HepG2 (cell line): ENCODE results near the gene GDPD1. TPM values are rescaled to one million over a fixed set of nuclear protein-coding genes. Genes with fewer than 3 reads are reported as not detected.

Experiments
- ATAC-seq: fragments of 200-7000 bp; cut with Tn5 transposase; 3 replicates; pipeline ENCODE4 v1.9.1; 2020; ENCODE audit warnings: mild to moderate bottlenecking, moderate library complexity
- Bru-seq: library from RNA; stranded (reverse); fragments of 400-500 nt; gene quantifications from one replicate; lab custom pipeline; 2021; lab: Mats Ljungman, UMichigan
- BruChase-seq, 2 experiments: library from RNA; stranded (reverse); fragments of 400-500 nt; gene quantifications; one replicate each; lab custom pipeline; 2021; lab: Mats Ljungman, UMichigan
- BruUV-seq: library from RNA; stranded (reverse); fragments of 400-500 nt; replicated peaks from 2 replicates; lab custom pipeline; 2021; lab: Mats Ljungman, UMichigan
- CTCF ChIA-PET: fragments of 300-600 bp; formaldehyde crosslinking; extraction: SDS; loops from one replicate; lab custom pipeline; 2021; ENCODE audit warnings: low total read pairs, inconsistent platforms, low intra/inter-chr PET ratio; lab: Yijun Ruan, JAX
- POLR2A ChIA-PET: fragments of 350-600 bp; sonication (Branson Sonifier 250); formaldehyde crosslinking; loops from one replicate; lab custom pipeline; 2020; ENCODE audit warnings: antibody characterized with exemption, inconsistent platforms; lab: Yijun Ruan, JAX
- DNase-seq: peaks from one replicate; pipeline ENCODE4 v3.0.0-alpha.2; 2015; ENCODE audit warnings: low spot score
- FAIRE-seq: peaks from 3 replicates; lab custom pipeline; 2011; peaks lifted over from hg19 to GRCh38; lab: Jason Lieb, UNC
- H2AFZ ChIP-seq: one replicate; pipeline ENCODE4 v1.6.1; 2011; ENCODE audit warnings: low read length, inconsistent platforms
- H3K27ac ChIP-seq: fragments of 300-600 bp; 3 replicates; pipeline ENCODE4 v1.8.0; 2011; ENCODE audit warnings: mixed run types, mild to moderate bottlenecking, mixed read lengths, low read length, inconsistent platforms; ENCODE audit not compliant: insufficient read depth; ENCODE audit errors: extremely low read length
- H3K27me3 ChIP-seq, 2 experiments: fragments of 200-600 bp in 1 of 2; 2 replicates in 1 of 2; 3 replicates in 1 of 2; pipeline versions ENCODE4 v1.6.0 to v1.8.0; 2011; ENCODE audit warnings: low read length in 2 of 2, mild to moderate bottlenecking in 2 of 2, moderate library complexity in 2 of 2, inconsistent platforms in 1 of 2; ENCODE audit not compliant: insufficient read depth in 2 of 2, control insufficient read depth in 1 of 2
- H3K36me3 ChIP-seq, 2 experiments: fragments of 200-600 bp in 1 of 2; replicated peaks in 1 of 2; 2 replicates in 1 of 2; 3 replicates in 1 of 2; pipeline versions ENCODE4 v1.5.1 to v1.8.0; 2011; ENCODE audit warnings: low read length in 2 of 2, inconsistent platforms in 1 of 2; ENCODE audit not compliant: insufficient read depth in 2 of 2, control insufficient read depth in 1 of 2
- H3K4me1 ChIP-seq: 2 replicates; pipeline ENCODE4 v1.5.1; 2012; ENCODE audit warnings: low read length, inconsistent platforms; ENCODE audit not compliant: insufficient read depth
- H3K4me2 ChIP-seq: 2 replicates; pipeline ENCODE4 v1.6.0; 2011; ENCODE audit warnings: low read depth, low read length, inconsistent platforms
- H3K4me3 ChIP-seq, 3 experiments: fragments of 200-600 bp in 1 of 3; sonication (generic), shearing (Covaris generic) in 1 of 3; replicated peaks in 1 of 3; 2 replicates each; pipeline ENCODE4 v1.5.1; 2011 to 2016; ENCODE audit warnings: low read length in 3 of 3, inconsistent platforms in 2 of 3, low read depth in 2 of 3, mild to moderate bottlenecking in 2 of 3, control low read depth in 1 of 3, mixed read lengths in 1 of 3; ENCODE audit not compliant: insufficient read depth in 1 of 3
- H3K79me2 ChIP-seq: one replicate; pipeline ENCODE4 v1.6.1; 2011; ENCODE audit warnings: low read length, inconsistent platforms; ENCODE audit not compliant: insufficient read depth
- H3K9ac ChIP-seq: 2 replicates; pipeline ENCODE4 v1.6.0; 2011; ENCODE audit warnings: mild to moderate bottlenecking, low read depth, low read length, inconsistent platforms; ENCODE audit not compliant: insufficient read depth
- H3K9me3 ChIP-seq: 2 replicates; pipeline ENCODE4 v1.5.1; 2012; ENCODE audit warnings: mild to moderate bottlenecking, low read length
- H4K20me1 ChIP-seq: 2 replicates; pipeline ENCODE4 v1.6.0; 2011; ENCODE audit warnings: inconsistent platforms, mild to moderate bottlenecking, low read length, moderate library complexity; ENCODE audit not compliant: insufficient read depth
- YY1 ChIP-seq: IDR thresholded peaks from 2 replicates; pipeline ENCODE4 v1.6.1; 2011; ENCODE audit warnings: low read length, low read depth, moderate library complexity, mild to moderate bottlenecking; ENCODE audit not compliant: insufficient read depth, insufficient replicate concordance
- ZBTB38 ChIP-seq: sonication (generic); formaldehyde crosslinking; IDR thresholded peaks from 2 replicates; pipeline ENCODE4 v1.5.1; 2020; ENCODE audit warnings: mild to moderate bottlenecking, missing genetic modification reagents
- ZFP41 ChIP-seq: sonication (generic); formaldehyde crosslinking; IDR thresholded peaks from 2 replicates; pipeline ENCODE4 v1.4.0; 2020; ENCODE audit warnings: mild to moderate bottlenecking, missing genetic modification reagents, borderline replicate concordance
- ZNF224 ChIP-seq: sonication (generic); formaldehyde crosslinking; IDR thresholded peaks from 2 replicates; pipeline ENCODE4 v1.5.0; 2020; ENCODE audit warnings: mild to moderate bottlenecking, missing genetic modification reagents
- ZNF253 ChIP-seq: sonication (generic); formaldehyde crosslinking; IDR thresholded peaks from 2 replicates; pipeline ENCODE4 v1.8.0; 2022; ENCODE audit warnings: mild to moderate bottlenecking, missing genetic modification reagents, borderline replicate concordance
- ZNF317 ChIP-seq: sonication (generic); formaldehyde crosslinking; IDR thresholded peaks from 2 replicates; pipeline ENCODE4 v1.5.0; 2020; ENCODE audit warnings: mild to moderate bottlenecking, missing genetic modification reagents
- WGBS: methylation state at CpG from one replicate; pipeline ENCODE4 v1.1.6; 2017; ENCODE audit warnings: low lambda C conversion rate; 5-methylcytosine and 5-hydroxymethylcytosine counted together
- in situ Hi-C: cut with HindIII; loops from 2 replicates; pipeline ENCODE4 v1.10.0; 2017; ENCODE audit warnings: low pct_unique_long_range_greater_than_20kb; ENCODE audit not compliant: extremely low pct_ligation_motif_present
- intact Hi-C: fragments of 100-400 bp; cut with micrococcal nuclease; formaldehyde crosslinking; loops from one replicate; pipeline ENCODE4 v1.10.0; 2022; ENCODE audit not compliant: unreplicated experiment
- long read RNA-seq, 2 experiments: library from RNA in 1 of 2; library from polyadenylated mRNA in 1 of 2; stranded (forward) in 1 of 2; unstranded in 1 of 2; transcript quantifications; one replicate each; pipeline ENCODE4 v2.0.0, GENCODE V29; 2019 to 2022
- polyA minus RNA-seq, 3 experiments: library from RNA; depleted of rRNA, polyadenylated mRNA; stranded (reverse); fragments of >200 nt; gene quantifications; 2 replicates each; pipeline ENCODE4 v1.2.3, GENCODE V29; 2011; ENCODE audit warnings: low replicate concordance in 1 of 3
- polyA plus RNA-seq, 8 experiments: library from polyadenylated mRNA; depleted of rRNA in 3 of 8; stranded (reverse) in 7 of 8; unstranded in 1 of 8; fragments of >200 nt; fragmentation: Illumina TruSeq in 4 of 8; extraction: Trizol in 4 of 8; gene quantifications; 2 replicates each; pipeline versions ENCODE4 v1.2.1 to v1.2.3, GENCODE V29; 2011 to 2016; ENCODE audit warnings: low read depth in 4 of 8, missing spikeins in 1 of 8, mixed read lengths in 1 of 8; ENCODE audit not compliant: insufficient read depth in 1 of 8
- total RNA-seq, 5 experiments: library from RNA; depleted of rRNA; stranded (reverse); fragments of >200 nt; fragmentation: Illumina TruSeq; extraction: Trizol; gene quantifications; 2 replicates each; pipeline ENCODE4 v1.2.3, GENCODE V29; 2016; ENCODE audit warnings: low read depth in 1 of 5
- TF ChIP-seq, protein P1 (sequence below): sonication (generic); formaldehyde crosslinking; IDR thresholded peaks from 2 replicates; pipeline ENCODE4 v1.8.0; 2022; ENCODE audit warnings: missing genetic modification reagents, mild to moderate bottlenecking, borderline replicate concordance
- TF ChIP-seq, protein P2 (sequence below): sonication (generic); formaldehyde crosslinking; IDR thresholded peaks from 2 replicates; pipeline ENCODE4 v1.4.0; 2020; ENCODE audit warnings: missing genetic modification reagents, borderline replicate concordance
- TF ChIP-seq, protein P3 (sequence below): sonication (generic); formaldehyde crosslinking; IDR thresholded peaks from 2 replicates; pipeline ENCODE4 v1.4.0; 2020; ENCODE audit warnings: mild to moderate bottlenecking, low read depth, missing genetic modification reagents

Gene GDPD1
- 3.8 and 7.7 TPM in 2 replicates for total RNA-seq (2016; rRNA removed; fragmentation: Illumina TruSeq; extraction: Trizol)
- total RNA-seq (2016; cell fraction: cytosol; rRNA removed; fragmentation: Illumina TruSeq; extraction: Trizol; ENCODE audit: low read depth): 2.0 and 2.1 TPM in 2 replicates
- total RNA-seq (2016; cell fraction: insoluble cytoplasmic fraction; rRNA removed; fragmentation: Illumina TruSeq; extraction: Trizol): 3.1 and 6.6 TPM in 2 replicates
- 3.0 and 3.1 TPM in 2 replicates for total RNA-seq (2016; cell fraction: membrane; rRNA removed; fragmentation: Illumina TruSeq; extraction: Trizol)
- 8.1 and 13.9 TPM in 2 replicates for total RNA-seq (2016; cell fraction: nucleus; rRNA removed; fragmentation: Illumina TruSeq; extraction: Trizol)
- 6.0 and 6.1 TPM in 2 replicates for polyA plus RNA-seq (2011; rRNA removed)
- polyA plus RNA-seq (2011; cell fraction: cytosol; rRNA removed): 2.7 and 4.7 TPM in 2 replicates
- 2.1 and 2.7 TPM in 2 replicates for polyA plus RNA-seq (2011; cell fraction: nucleus; rRNA removed)
- polyA plus RNA-seq (2012): 7.6 and 8.2 TPM in 2 replicates
- 0.40 and 0.58 TPM in 2 replicates for polyA plus RNA-seq (2016; cell fraction: cytosol; fragmentation: Illumina TruSeq; extraction: Trizol; ENCODE audit: low read depth)
- 3.5 and 3.8 TPM in 2 replicates for polyA plus RNA-seq (2016; cell fraction: insoluble cytoplasmic fraction; fragmentation: Illumina TruSeq; extraction: Trizol; ENCODE audit: low read depth)
- 1.1 and 1.2 TPM in 2 replicates for polyA plus RNA-seq (2016; cell fraction: membrane; fragmentation: Illumina TruSeq; extraction: Trizol; ENCODE audit: low read depth)
- 10.5 and 11.4 TPM in 2 replicates for polyA plus RNA-seq (2016; cell fraction: nucleus; fragmentation: Illumina TruSeq; extraction: Trizol; ENCODE audit: insufficient read depth, low read depth)
- polyA minus RNA-seq (2011; rRNA and poly(A)+ RNA removed; ENCODE audit: low replicate concordance): 3.8 and 4.2 TPM in 2 replicates
- polyA minus RNA-seq (2011; cell fraction: cytosol; rRNA and poly(A)+ RNA removed): 6.9 and 7.7 TPM in 2 replicates
- 10.9 and 11.2 TPM in 2 replicates for polyA minus RNA-seq (2011; cell fraction: nucleus; rRNA and poly(A)+ RNA removed)
- Bru-seq, nascent RNA: percentile 38 among the genes with signal in this experiment
- percentile 38 among the genes with signal in this experiment for BruChase-seq, experiment 1, labeled RNA remaining after a 6-hour chase
- percentile 34 among the genes with signal in this experiment for BruChase-seq, experiment 2, labeled RNA remaining after a 2-hour chase
- long read RNA-seq, experiment 1, partial matches to known transcripts: 1 of 1 reads
- long read RNA-seq, experiment 1, other reads (novel, unspliced or antisense): 0 of 1 reads
- long read RNA-seq, experiment 2, partial matches to known transcripts: 0 of 13 reads
- long read RNA-seq, experiment 2, other reads (novel, unspliced or antisense): 13 of 13 reads

DNA sequence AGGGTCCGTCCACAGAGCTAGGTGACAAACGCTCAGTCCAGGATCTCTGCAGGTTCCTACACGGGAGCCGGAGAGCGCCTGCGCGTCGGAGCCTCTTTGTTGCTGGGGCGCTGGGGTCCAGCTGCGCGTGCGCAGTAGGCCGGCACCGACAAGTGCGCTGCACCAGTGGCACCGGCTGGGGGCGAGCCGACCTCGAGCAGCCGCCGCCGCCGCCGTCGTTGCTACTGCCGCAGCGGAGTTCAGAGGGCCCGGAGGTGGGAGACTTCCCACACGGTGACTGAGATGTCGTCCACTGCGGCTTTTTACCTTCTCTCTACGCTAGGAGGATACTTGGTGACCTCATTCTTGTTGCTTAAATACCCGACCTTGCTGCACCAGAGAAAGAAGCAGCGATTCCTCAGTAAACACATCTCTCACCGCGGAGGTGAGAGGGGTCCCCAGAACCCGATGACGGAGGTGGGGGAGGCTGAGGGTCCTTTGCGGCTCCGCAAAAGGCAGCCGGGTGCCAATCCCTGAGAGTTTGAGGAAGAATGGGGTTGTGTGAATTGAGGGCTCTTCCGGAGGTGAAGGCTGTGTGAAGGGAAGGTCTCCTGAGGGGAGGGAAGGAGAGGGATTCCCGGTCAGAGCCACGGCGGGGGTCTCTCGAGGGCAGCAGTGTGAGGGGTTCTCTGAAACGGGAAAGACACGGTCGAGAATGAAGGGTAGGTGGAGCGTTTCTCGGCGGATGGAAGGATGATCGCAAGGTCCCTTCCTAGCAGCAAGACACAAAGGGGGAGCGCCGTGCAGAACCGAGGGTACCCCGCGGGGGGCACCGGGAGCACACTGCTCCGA, at the start of gene GDPD1:
GDPD1 (plus strand) TSS at position 184 of the 831 bp plus-strand sequence; CDS start at position 283, 99 bp downstream.
- Histone ChIP-seq H2AFZ (peak within 1 kb of the TSS; percentile 99), H3K4me2 (peak within 1 kb of the TSS; percentile 91), H3K79me2 (no peaks in the 10 kb centered on the region), H3K9me3 (no peaks in the 10 kb centered on the region), H3K9ac (peak within 1 kb of the TSS; percentile 79), H3K27ac (peak within 1 kb of the TSS; percentile 70), H4K20me1 (no peaks in the 10 kb centered on the region), H3K36me3 (no peaks in the 10 kb centered on the region), H3K4me1 (peaks cover 24% of the 10 kb centered on the region), H3K27me3 (peaks cover 0 to 4% of the 10 kb centered on the region in 2 experiments; a peak in 1 of 5 replicates), H3K4me3 (peak within 1 kb of the TSS; percentile 87 to 96 (median 92))
- in situ Hi-C loops (no loop called here), intact Hi-C loops (loop anchor here (1.0 kb wide), 1 partner anchor 65 kb away; the partner anchor contains the start of genes PRR11 and SKA2)
- FAIRE-seq (peak; percentile 34), ATAC-seq (peak; percentile 97), DNase-seq (peak; percentile 94)
- POLR2A ChIA-PET: interaction anchor here (0.7 to 3.6 kb wide), 5 partner anchors 10 to 399 kb away, joined by 3 to 44 read pairs (median 5); partner anchors contain the start of genes CLTC, PRR11, SKA2 and SMG8
- 2% methylated on average over 48 of the region's 60 CpGs for WGBS
- BruUV-seq: no TSS peak
- CTCF ChIA-PET: no interaction called here
- TF ChIP-seq, protein P1, sequence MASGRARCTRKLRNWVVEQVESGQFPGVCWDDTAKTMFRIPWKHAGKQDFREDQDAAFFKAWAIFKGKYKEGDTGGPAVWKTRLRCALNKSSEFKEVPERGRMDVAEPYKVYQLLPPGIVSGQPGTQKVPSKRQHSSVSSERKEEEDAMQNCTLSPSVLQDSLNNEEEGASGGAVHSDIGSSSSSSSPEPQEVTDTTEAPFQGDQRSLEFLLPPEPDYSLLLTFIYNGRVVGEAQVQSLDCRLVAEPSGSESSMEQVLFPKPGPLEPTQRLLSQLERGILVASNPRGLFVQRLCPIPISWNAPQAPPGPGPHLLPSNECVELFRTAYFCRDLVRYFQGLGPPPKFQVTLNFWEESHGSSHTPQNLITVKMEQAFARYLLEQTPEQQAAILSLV (CRISPR knock-in tag): 0 out of 2 replicates have a peak, but pooled peaks have one; percentile 59
- TF ChIP-seq ZNF317 (CRISPR knock-in tag) (peak; percentile 82), ZNF224 (CRISPR knock-in tag) (0 out of 2 replicates have a peak, but pooled peaks have one; percentile 19), YY1 (peak; percentile 80), ZNF253 (CRISPR knock-in tag) (no peak; the same call in 1 of the 2 replicates), ZFP41 (no peak; the same call in 1 of the 2 replicates), ZBTB38 (CRISPR knock-in tag) (peak; percentile 69)
- TF ChIP-seq, protein P2, sequence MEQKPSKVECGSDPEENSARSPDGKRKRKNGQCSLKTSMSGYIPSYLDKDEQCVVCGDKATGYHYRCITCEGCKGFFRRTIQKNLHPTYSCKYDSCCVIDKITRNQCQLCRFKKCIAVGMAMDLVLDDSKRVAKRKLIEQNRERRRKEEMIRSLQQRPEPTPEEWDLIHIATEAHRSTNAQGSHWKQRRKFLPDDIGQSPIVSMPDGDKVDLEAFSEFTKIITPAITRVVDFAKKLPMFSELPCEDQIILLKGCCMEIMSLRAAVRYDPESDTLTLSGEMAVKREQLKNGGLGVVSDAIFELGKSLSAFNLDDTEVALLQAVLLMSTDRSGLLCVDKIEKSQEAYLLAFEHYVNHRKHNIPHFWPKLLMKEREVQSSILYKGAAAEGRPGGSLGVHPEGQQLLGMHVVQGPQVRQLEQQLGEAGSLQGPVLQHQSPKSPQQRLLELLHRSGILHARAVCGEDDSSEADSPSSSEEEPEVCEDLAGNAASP: no peak
- TF ChIP-seq, protein P3, sequence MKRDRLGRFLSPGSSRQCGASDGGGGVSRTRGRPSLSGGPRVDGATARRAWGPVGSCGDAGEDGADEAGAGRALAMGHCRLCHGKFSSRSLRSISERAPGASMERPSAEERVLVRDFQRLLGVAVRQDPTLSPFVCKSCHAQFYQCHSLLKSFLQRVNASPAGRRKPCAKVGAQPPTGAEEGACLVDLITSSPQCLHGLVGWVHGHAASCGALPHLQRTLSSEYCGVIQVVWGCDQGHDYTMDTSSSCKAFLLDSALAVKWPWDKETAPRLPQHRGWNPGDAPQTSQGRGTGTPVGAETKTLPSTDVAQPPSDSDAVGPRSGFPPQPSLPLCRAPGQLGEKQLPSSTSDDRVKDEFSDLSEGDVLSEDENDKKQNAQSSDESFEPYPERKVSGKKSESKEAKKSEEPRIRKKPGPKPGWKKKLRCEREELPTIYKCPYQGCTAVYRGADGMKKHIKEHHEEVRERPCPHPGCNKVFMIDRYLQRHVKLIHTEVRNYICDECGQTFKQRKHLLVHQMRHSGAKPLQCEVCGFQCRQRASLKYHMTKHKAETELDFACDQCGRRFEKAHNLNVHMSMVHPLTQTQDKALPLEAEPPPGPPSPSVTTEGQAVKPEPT (CRISPR knock-in tag): 0 out of 2 replicates have a peak, but pooled peaks have one; percentile 41
